ENCODE results near the gene UNC79. TPM values are rescaled to one million over a fixed set of nuclear protein-coding genes. Genes with fewer than 3 reads are reported as not detected.

UNC79 gene
- total RNA-seq, 1 donor from 2014 or later = 0.13 TPM

DNA sequence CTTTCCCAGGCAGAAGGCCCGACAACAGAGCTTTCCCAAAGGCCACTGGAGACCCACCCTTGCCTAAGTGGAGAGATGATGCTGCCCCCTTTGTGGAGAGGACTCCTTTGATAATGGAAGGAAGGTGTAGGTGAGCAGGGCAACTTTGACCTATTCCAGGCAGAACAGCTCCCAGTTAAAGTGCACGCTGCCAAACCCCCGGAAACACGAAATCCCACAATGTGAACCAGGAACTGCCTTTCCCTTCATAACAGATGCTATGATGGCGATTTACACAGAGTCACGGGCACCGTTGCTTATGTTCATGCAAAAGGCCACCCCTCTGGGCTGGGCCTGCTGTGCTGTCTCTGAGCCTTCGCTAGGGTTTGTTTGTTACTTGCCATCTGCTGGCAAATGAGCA, 322.9 kb downstream of the UNC79 start:
- POLR2A ChIA-PET = no interaction called here
- no peaks in the 10 kb centered on the region for H3K36me3 Mint-ChIP-seq (ENCODE audit: low read depth)
- ATAC-seq (ENCODE audit: low read depth) = no peak
- H3K27ac Mint-ChIP-seq = no peak overlapping the region
- CTCF ChIA-PET = no interaction called here
- TF ChIP-seq, protein P1, sequence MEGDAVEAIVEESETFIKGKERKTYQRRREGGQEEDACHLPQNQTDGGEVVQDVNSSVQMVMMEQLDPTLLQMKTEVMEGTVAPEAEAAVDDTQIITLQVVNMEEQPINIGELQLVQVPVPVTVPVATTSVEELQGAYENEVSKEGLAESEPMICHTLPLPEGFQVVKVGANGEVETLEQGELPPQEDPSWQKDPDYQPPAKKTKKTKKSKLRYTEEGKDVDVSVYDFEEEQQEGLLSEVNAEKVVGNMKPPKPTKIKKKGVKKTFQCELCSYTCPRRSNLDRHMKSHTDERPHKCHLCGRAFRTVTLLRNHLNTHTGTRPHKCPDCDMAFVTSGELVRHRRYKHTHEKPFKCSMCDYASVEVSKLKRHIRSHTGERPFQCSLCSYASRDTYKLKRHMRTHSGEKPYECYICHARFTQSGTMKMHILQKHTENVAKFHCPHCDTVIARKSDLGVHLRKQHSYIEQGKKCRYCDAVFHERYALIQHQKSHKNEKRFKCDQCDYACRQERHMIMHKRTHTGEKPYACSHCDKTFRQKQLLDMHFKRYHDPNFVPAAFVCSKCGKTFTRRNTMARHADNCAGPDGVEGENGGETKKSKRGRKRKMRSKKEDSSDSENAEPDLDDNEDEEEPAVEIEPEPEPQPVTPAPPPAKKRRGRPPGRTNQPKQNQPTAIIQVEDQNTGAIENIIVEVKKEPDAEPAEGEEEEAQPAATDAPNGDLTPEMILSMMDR (IDR thresholded peaks at IDR 0.05) = no peak
- DNase-seq = no peak
- intact Hi-C loops (cut with micrococcal nuclease) = no loop called here
- no peaks in the 10 kb centered on the region for H3K9me3 Mint-ChIP-seq
- no peak overlapping the region for H3K4me3 Mint-ChIP-seq
- H3K4me1 Mint-ChIP-seq = no peaks in the 10 kb centered on the region
- H3K27me3 Mint-ChIP-seq = peaks cover 3% of the 10 kb centered on the region

DNA sequence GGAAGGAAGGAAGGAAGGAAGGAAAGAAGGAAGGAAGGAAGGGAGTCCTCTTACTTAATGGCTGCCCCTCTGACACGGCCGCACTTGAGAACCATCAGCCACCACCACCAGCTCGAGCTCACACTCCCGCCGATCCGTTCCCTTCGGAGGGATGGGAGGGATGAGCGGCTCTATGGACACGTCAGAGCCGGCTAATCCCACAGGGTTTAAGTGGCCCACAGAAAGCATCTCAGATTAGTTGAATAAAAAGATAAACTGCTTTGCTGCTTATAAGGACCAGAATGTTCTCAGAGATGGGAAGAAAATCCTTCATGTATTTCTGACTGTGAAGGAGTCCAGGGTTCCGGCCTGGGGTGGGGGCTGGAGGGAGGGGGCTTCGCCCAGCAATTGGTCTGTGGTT, 326.5 kb downstream of the UNC79 start:
- ChIA-PET CTCF (no interaction called here), POLR2A (no interaction called here)
- peaks cover 7% of the 10 kb centered on the region for H3K27me3 Mint-ChIP-seq
- no peaks in the 10 kb centered on the region for H3K9me3 Mint-ChIP-seq
- no peaks in the 10 kb centered on the region for H3K4me1 Mint-ChIP-seq
- DNase-seq (no peak), ATAC-seq (ENCODE audit: low read depth) (no peak)
- H3K36me3 Mint-ChIP-seq (ENCODE audit: low read depth) = no peaks in the 10 kb centered on the region
- no peak overlapping the region for H3K27ac Mint-ChIP-seq
- TF ChIP-seq, protein P1 (IDR thresholded peaks at IDR 0.05) = no peak
- H3K4me3 Mint-ChIP-seq = no peak overlapping the region
- intact Hi-C loops (cut with micrococcal nuclease) = no loop called here

Other genes with a start within 250 kb of the UNC79 start
- 21.3 and 24.4 TPM in 2 replicates for gene MOAP1, start 246.0 kb upstream of the UNC79 start, total RNA-seq
- 17.6 and 19.3 TPM in 2 replicates for gene LYSET, start 245.6 kb upstream of the UNC79 start, total RNA-seq
- gene GON7, start 223.9 kb upstream of the UNC79 start, total RNA-seq = 11.3 and 11.4 TPM in 2 replicates
- 19.3 and 19.5 TPM in 2 replicates for gene UBR7, start 223.7 kb upstream of the UNC79 start, total RNA-seq
- 34.4 and 41.2 TPM in 2 replicates for gene BTBD7, start 97.9 kb upstream of the UNC79 start, total RNA-seq
- gene COX8C, start 83.8 kb upstream of the UNC79 start, total RNA-seq = not detected in 2 replicates

Data from activated B cell treated with CpG ODN at 0.5 μM for 24 hours (primary cell).